RCC 7860 (cell line): ENCODE measurements around the gene ALDH3B2.
"Not testable (repeated sequence)": the region's sequence is repeated elsewhere in the genome, so short reads cannot be mapped to it uniquely, and the experiment has no call there.

Experiments used
- DNase-seq: peaks from one replicate; pipeline ENCODE4 v3.0.0-alpha.2; 2015; ENCODE audit warnings: low spot score
- FAIRE-seq: peaks from 2 replicates; lab custom pipeline; 2012; peaks lifted over from hg19 to GRCh38; lab: Jason Lieb, UNC

ALDH3B2 gene

GRCh38 chr11:67663532-67664212, 10.8 kb downstream of the ALDH3B2 start:
- FAIRE-seq (no peak), DNase-seq (no peak)

- DNase-seq = no peak
- no peak for FAIRE-seq
Measured at GRCh38 chr11:67662835-67663531, 11.4 kb downstream of the ALDH3B2 start.

GRCh38 chr11:67662142-67662834, 12.1 kb downstream of the ALDH3B2 start:
- no peak for FAIRE-seq

GRCh38 chr11:67660752-67661151, 13.7 kb downstream of the ALDH3B2 start:
- not testable (repeated sequence) for FAIRE-seq

More at GRCh38 chr11:67662142-67662834, 12.1 kb downstream of the ALDH3B2 start:
- DNase-seq = no peak

GRCh38 chr11:67659651-67660165, 14.7 kb downstream of the ALDH3B2 start:
- DNase-seq = not testable (repeated sequence)
- FAIRE-seq = peak; percentile 12

More at GRCh38 chr11:67660752-67661151, 13.7 kb downstream of the ALDH3B2 start:
- not testable (repeated sequence) for DNase-seq

- DNase-seq = no peak
- FAIRE-seq = no peak
Measured at GRCh38 chr11:67657300-67657699, 17.1 kb downstream of the ALDH3B2 start.

GRCh38 chr11:67656278-67656922, 18.0 kb downstream of the ALDH3B2 start:
- DNase-seq (no peak), FAIRE-seq (no peak)

GRCh38 chr11:67654225-67654624, 20.2 kb downstream of the ALDH3B2 start:
- no peak for FAIRE-seq
- DNase-seq = no peak

GRCh38 chr11:67652965-67653845, 21.2 kb downstream of the ALDH3B2 start:
- FAIRE-seq = no peak
- DNase-seq = no peak

GRCh38 chr11:67651976-67652781, 22.2 kb downstream of the ALDH3B2 start:
- no peak for FAIRE-seq

GRCh38 chr11:67649634-67650510, 24.6 kb downstream of the ALDH3B2 start:
- FAIRE-seq (no peak), DNase-seq (no peak)

More at GRCh38 chr11:67651976-67652781, 22.2 kb downstream of the ALDH3B2 start:
- no peak for DNase-seq

GRCh38 chr11:67648796-67649613, 25.4 kb downstream of the ALDH3B2 start:
- DNase-seq (no peak), FAIRE-seq (no peak)

GRCh38 chr11:67648140-67648795, 26.2 kb downstream of the ALDH3B2 start:
- no peak for DNase-seq
- FAIRE-seq = no peak

GRCh38 chr11:67647471-67647870, 27.0 kb downstream of the ALDH3B2 start:
- FAIRE-seq (no peak), DNase-seq (no peak)

- DNase-seq (peak; percentile 32), FAIRE-seq (no peak)
Measured at GRCh38 chr11:67646535-67647336, 27.7 kb downstream of the ALDH3B2 start.
